Left ventricle myocardium superior (tissue), 1 donor: ENCODE data around the gene SFXN2. TPM values are rescaled to one million over a fixed set of nuclear protein-coding genes. Genes with fewer than 3 reads are reported as not detected.
"Not testable (repeated sequence)": the region's sequence is repeated elsewhere in the genome, so short reads cannot be mapped to it uniquely, and the experiment has no call there.

Experiments used
- ATAC-seq: fragments of 200-7000 bp; cut with Tn5 transposase; one replicate; pipeline ENCODE4 v1.9.1; 2020; ENCODE audit warnings: mild to moderate bottlenecking, moderate library complexity
- DNase-seq: peaks from one replicate; pipeline ENCODE4 v3.0.0-alpha.2; 2020
- intact Hi-C: fragments of 100-400 bp; cut with micrococcal nuclease; formaldehyde crosslinking; loops from one replicate; pipeline ENCODE4 v1.11.0; 2022
- total RNA-seq: library from RNA; stranded (reverse); fragmentation: NEBNext Ultra II Directional; extraction: Animal tissue kit (Norgen Biotek cat#: 25700); gene quantifications from one replicate; pipeline ENCODE4 v1.2.1, GENCODE V29; 2021
- donor health status: DM: no; HTN: yes; CAD: no; lungs with severe emphysema.

The SFXN2 gene
- total RNA-seq, 1 donor from 2014 or later, result 1.5 TPM

DNA sequence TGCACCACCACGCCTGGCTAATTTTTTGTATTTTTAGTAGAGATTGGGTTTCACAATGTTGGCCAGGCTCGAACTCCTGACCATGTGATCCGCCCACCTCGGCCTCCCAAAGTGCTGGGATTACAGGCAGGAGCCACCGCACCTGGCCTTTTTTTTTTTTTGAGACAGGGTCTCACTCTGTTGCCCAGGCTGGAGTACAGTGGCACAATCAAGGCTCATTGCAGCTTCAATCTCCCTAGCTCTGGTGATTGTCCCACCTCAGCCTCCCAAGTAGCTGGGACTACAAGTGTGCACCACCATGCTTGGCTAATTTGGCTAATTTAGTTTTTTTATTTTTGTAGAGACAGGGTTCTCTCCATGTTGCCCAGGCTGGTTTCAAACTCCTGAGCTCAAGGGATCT is 27.9 kb downstream of the SFXN2 start:
- DNase-seq, ATAC-seq: not testable (repeated sequence)
- intact Hi-C loops, result loop anchor here (10.0 kb wide), 1 partner anchor 52 kb away; no protein-coding TSS in a partner anchor

DNA sequence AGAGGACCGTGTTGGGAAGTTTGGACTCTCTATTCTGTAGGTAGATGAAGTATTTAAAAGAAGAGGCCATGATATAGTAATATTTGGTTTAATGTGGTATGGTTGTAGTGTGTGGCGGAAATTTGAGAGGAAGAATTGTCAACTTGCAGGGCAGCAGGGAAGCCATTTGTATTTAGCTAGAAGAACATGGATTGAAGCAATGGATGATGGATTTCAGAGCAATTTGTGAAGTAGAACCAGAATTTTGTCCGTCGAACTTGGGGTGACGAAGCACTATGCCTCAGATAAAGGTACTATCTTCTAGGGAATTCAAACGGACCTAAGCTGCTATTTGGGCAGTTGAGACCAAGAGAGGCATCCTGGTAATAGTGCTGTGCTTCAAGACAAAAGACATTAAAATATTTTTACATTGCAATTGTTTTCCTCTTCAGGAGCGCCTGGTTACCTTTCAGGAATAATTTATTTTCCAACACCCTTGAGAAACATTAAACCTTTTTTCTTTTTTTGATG is 28.7 kb downstream of the SFXN2 start:
- ATAC-seq (no peak), DNase-seq (no peak)
- intact Hi-C loops, result loop anchor here (10.0 kb wide), 1 partner anchor 52 kb away; no protein-coding TSS in a partner anchor

DNA sequence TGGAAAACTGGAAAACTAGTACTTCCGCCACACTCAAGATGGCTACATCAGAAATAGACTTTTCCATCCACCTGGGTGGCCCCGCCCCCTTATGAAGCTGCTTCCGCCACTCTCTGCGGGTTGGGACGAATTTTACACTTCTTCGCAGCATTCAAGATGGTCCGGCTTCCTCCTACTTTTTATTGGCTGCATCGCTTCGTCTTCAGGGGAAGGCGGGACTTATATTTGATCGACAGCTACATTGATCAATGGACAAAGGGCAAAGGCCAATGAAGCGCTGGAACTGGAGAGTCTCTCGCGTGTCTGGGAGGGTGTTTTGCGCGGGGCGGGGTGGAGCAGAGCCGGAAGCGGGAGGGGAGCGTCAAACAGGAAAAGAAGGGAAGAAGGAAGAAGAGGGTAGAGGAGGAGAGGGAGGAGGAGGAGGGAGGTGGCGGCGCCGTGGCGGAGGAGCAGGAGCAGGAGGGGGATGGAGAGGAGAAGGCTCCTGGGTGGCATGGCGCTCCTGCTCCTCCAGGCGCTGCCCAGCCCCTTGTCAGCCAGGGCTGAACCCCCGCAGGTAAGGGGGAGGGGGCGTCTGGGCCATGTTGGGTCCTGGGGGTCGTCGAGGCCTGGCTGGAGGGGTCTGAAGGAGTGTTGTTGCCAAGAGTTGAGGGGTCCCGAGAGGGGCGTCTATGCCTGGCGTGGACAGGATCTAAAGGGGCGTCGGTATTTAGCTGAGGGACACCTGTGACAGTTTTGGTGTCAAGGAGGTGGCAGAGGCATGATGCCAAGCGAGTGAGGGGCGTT is 29.3 kb downstream of the SFXN2 start, which contains the start of gene WBP1L:
TSS of gene WBP1L (plus strand) at position 361 of the 786 bp plus-strand sequence. CDS start at position 467, 106 bp downstream.
- DNase-seq (peak; percentile 96), ATAC-seq (peak; percentile 98)
- intact Hi-C loops, result loop anchor here (10.0 kb wide), 1 partner anchor 51 kb away; no protein-coding TSS in a partner anchor

DNA sequence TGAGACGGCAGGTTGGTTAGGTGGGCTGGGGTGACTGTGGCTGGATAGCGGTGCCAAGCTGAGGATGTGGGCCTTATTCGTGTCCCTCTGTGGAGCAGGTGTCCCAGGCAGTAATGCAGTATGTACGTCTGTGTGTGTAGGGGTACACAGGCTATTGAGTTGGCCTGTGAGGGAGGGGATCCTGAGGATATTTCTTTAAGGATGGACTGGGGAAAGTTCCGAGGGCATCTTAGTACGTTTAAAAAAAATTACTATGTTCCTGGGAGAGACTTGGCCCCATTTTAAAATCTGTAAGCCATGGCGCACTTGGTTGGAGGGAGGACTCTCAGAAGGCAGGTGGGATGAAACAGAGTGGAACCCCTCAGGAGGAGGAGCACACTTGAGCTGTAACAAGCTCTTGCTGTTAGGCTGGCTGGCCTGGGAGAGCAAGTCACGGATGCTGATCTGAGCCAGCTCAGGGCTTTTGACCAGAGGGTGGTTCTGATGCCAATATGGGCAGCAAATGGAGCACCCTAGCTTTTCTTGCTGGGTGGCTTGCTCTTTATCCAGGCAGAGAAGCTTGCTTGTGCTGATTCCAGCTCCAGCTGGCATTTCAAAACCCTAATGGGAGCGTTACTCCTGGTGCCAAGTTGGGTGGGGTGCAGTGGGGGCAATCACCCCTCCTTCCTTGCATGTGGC is 30.1 kb downstream of the SFXN2 start:
- ATAC-seq, result peak; percentile 9
- intact Hi-C loops, result loop anchor here (10.0 kb wide), 1 partner anchor 50 kb away; no protein-coding TSS in a partner anchor
- DNase-seq, result no peak

DNA sequence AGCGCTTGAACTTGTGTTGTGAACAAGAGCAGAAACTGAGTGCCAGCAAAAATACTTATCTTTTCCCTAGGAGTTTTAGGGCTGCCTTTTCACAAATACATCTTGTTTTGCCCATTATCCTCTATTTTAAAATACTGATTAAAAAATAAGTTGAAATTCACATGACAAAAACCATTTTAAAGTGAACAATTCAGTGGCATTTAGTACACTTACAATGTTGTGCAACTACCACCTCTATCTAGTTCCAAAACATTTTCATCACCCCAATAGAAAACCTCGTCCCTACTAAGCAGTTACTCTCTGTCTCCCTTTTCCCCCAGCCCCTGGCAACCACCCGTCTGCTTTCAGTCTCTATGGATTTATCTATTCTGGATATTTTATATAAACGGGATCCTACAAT is 30.7 kb downstream of the SFXN2 start:
- intact Hi-C loops, result loop anchor here (10.0 kb wide), 1 partner anchor 50 kb away; no protein-coding TSS in a partner anchor
- ATAC-seq, result no peak
- no peak for DNase-seq

DNA sequence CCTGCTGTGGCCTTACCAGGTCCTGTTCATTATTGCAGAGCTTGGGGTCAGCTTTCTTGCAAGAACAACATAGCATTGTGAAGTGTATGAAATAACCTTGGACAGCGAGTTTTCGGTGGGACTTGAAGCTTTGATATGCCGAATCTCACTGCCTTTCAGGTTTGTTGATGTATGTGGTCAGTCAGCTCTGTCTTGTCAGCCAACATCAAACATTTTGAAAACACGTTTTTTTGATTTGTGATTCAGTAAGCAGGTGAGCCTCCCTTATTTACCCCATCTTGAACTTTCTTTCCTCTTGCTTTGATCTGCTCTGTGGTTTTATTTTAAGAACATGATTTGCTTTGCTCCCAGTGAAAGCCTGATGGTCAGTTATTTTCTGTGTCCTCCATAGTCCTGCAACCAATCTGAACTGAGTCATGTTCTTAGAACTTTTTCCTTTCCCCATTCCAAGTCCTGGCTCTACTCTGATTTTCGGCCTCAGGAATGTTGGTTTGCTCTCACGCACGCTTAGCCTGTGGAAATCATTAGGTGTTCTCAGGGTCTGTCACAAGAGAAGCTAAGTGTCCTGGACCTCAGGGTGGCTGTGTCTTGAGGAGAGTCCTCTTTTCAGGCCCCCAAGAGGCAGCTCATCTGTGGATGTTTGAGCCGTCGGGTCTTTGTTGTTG is 38.0 kb downstream of the SFXN2 start:
- ATAC-seq (peak; percentile 60), DNase-seq (no peak)
- intact Hi-C loops, result no loop called here

DNA sequence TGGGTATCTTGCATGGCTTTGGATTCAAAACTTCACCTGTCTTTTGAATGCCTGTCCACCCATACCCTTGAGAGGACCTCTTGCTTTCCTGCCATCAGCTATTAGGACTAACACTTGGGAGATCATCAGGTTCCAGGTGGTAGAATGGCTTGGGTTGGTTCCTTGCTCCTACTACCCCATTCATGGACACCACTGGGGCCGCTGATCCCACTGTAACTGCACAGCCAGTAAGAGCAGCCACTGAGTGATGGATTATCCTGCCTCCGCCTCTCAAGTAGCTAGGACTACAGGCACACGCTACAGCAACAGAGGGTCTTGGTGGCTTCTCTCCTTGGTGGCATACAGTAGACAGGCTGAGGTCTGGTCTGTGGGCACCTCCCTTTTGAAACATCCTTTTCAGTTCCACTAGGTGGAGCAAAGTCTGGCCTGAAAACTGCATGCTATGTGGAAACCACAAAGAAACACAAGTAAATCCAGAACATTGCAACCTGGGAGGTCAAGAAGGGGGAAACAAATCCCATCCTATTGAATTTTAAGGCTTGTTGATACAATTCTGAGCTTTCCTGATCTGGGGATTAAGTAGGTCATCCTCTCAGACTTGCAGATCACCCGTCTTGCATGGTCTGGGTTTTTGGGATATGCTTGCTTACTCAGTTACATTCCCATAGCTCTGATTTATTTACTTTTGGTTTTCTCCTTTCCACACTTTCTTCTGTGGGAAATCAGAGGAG is 38.7 kb downstream of the SFXN2 start:
- intact Hi-C loops, result no loop called here
- DNase-seq (no peak), ATAC-seq (peak; percentile 83)

DNA sequence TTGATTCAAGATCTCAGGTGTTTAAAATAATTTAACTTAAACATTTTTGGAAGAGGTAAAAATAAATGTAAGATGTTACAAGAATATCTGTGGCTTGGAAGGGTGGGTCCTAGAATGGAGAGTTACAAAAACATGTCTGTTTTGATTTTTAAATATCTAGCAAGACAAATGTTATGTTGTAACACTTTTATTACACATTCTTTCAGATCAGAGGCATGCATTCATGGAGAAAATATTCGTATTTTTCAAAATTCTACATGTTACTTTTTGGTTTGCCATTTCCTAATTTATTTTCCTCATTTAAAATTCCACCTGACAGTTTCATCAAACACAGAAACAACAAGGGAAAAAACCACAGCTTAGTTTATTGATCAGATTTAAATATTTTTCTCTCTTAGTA is 39.3 kb downstream of the SFXN2 start:
- ATAC-seq (no peak), DNase-seq (no peak)
- intact Hi-C loops, result no loop called here

DNA sequence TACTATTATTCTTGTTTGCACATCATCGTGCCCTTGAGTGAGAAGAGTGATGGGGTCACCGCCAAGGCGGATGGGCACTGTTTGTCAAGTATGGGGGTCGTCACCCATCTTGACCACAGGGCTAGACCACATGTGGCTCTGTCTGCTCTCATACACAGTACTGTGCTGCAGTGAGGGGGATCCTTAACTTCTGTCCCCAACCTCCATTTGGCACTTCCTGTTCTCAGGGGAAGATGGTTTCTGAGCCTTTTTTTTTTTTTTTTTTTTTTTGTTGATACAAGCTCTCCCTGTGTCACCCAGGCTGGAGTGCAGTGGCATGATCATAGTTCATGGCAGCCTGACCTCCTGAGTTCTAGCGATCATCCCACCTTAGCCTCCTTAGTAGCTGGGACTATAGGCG is 42.9 kb downstream of the SFXN2 start:
- DNase-seq (no peak), ATAC-seq (no peak)
- intact Hi-C loops, result no loop called here

DNA sequence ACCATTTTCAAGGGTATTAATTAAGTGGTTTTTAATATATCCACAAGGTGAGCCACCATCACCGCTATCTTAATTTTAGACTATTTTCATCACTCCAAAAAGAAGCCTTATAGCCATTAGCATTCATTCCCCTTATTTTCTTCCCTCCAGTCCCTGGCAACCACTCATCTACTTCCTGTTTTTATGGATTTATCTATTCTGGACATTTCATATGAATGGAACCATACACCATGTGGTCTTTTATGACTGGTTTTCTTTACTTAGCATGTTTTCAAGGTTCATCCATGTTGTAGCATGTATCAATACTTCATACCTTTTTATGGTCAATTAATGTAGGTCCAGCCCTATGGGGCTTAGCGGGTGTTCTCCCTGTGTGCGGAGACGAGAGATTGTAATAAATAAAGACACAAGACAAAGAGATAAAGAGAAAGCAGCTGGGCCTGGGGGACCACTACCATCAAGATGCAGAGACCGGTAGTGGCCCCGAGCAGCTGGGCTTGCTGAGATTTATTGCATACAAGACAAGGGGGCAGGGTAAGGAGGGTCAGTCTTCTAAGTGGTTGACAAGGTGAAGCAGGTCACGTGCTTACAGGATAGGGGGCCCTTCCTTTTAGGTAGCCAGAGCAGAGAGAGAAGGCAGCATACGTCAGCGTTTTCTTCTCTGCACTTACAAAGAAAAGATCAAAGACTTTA is 44.0 kb downstream of the SFXN2 start:
- intact Hi-C loops, result no loop called here
- DNase-seq, result no peak
- ATAC-seq, result no peak

DNA sequence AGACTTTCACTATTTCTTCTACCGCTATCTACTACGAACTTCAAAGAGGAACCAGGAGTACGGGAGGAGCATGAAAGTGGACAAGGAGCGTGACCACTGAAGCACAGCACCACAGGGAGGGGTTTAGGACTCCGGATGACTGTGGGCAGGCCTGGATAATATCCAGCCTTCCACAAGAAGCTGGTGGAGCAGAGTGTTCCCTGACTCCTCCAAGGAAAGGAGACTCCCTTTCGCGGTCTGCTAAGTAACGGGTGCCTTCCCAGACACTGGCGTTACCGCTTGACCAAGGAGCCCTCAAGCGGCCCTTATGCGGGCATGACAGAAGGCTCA is 44.5 kb downstream of the SFXN2 start:
- ATAC-seq, intact Hi-C loops, DNase-seq: not testable (repeated sequence)

DNA sequence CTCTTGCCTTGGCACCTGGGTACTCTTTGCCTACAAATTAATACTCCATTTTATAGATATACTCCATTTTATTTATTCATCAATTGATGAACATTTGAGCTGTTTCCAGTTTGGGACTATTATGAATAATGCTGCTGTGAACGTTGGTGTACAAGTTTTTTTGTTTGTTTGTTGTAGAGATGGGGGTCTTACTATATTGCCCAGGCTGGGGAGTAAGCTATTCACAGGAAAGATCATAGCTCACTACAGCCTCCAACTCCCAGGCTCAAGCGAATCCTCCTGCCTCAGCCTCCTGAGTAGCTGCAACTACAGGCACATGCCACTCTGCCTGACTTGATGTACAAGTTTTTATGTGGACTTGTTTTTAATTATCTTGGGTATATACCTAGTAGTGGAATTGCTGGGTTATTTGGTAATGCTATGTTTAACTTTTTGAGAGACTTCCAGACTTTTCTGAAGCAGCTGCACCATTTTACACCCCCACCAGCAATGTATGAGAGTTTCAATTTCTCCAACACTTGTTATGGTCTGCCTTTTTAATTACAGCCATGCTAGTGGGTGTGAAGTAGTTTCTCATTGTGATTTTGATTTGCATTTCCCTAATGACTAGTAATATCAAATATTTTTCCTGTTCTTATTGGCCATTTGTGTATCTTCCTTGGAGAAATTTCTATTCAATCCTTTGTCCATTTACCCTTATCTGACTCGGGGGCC is 45.2 kb downstream of the SFXN2 start:
- no peak for DNase-seq
- no peak for ATAC-seq
- intact Hi-C loops, result no loop called here

DNA sequence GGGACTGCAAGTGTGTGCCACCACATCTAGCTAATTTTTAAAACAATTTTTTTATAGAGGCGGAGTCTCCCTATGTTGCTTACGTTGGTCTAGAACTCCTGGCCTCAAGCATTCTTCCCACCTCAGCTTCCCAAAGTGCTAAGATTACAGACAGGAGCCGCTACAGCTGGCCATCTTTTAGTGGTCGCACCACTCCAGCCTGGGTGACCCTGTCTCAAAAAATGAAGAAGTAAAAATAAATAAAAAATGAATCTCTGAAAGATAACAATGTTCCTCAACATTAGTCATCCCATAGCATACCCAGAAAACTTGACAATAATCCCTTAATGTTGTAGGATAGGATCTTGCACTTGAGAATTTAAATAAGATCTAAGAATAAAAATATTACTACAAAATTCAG is 47.5 kb downstream of the SFXN2 start:
- DNase-seq (no peak), ATAC-seq (no peak)
- intact Hi-C loops, result no loop called here

DNA sequence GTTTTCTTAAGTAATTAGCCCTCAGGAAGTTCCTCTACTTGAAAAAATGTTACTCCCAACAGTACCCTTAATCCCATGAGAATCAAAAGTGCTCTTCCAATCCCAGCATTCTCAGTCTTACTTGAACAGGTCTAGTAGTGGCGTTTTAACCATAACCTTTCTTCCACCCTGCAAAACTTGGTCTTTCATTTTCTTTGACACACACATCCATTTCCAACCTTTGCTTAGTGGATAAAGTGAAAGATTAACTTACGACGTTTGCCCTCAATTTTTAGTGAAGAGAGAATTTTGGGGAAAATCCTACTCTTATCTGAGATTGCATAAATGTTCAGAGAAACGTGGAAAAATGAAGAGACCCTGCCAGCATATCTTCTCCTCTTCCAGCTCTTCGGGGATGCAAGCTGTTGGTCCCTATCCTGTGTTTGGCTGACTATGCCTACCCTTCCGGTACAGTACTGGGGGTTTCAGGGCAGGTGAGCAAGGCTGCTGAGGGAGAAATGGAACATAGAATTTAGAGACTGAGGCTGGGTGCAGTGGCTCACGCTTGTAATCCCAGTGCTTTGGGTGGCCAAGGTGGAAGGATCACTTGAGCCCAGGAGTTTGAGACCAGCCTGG is 48.1 kb downstream of the SFXN2 start:
- ATAC-seq (peak; percentile 53), DNase-seq (no peak)
- intact Hi-C loops, result no loop called here

DNA sequence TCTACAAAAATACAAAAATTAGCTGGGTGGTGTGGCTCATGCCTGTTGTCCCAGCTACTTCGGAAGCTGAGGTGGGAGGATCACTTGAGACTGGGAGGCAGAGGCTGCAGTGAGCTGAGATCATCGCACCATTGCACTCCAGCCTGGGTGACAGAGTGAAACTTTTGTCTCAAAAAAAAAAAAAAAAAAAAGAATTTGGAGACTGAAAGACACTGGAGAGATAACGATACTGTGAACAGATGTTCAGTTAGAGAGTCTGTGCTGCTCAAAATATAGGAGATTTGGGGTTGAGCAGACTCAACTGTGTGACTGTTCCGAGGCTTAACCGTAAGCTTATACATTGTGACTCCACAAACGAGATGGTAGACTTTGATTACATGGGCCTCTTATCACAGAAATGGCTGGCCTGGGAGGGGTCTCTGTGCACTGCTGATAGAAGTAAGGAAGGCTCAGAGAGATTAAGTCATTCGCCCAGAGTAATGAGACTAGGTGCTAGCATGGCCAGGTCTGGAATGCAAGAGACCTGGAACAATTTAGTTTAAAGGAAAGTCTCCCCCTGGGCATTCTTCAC is 48.7 kb downstream of the SFXN2 start:
- intact Hi-C loops, result no loop called here
- ATAC-seq (peak; percentile 75), DNase-seq (no peak)

DNA sequence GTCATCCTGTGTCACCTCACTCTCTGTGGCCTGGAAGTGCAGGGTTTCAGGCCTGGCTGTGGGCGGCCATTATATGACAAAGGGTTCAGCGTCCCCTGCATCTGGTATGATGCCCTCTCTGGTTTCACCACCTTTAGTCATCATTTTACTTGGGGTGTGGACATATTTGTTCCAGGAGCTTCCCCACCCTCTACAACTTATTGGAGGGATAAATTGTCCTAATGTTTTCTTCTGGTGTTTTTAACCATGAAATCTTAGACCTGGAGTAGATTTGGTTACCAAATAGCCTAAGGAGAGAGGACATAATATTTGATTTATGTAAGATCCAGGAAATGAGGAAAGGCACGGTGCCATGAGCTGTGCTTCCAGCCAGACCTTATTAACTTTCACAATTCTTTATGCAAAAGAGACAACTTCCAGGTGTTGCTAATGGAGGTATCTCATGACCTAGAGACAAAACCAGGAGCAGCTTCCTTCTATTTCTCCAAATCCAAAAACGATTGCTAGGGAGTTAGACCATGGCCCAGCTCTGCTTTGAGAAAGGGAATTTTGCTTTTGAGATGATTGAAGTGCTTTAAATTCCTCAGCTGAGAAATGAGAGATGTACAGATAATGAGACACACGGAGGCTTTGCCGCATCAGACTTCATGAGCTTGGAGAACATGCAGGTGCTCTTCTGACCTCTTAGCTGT is 50.2 kb downstream of the SFXN2 start:
- ATAC-seq (peak; percentile 7), DNase-seq (no peak)
- intact Hi-C loops, result no loop called here

DNA sequence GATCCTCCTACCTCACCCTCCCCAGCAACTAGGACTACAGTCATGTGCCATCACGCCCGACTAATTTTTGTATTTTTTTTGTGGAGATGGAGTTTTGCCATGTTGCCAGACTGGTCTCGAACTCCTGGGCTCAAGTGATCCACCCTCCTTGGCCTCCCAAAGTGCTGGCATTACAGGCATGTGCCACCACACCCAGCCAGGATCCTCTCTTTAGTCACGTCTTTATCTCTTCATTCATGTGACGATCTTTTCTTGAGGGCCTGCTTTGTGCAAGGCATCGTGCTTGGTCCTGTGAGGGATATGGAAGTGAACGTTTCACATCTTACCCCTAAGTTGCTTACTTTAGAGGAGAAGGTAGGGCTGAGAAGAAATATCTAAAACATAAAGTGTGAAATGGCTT is 50.9 kb downstream of the SFXN2 start:
- intact Hi-C loops, result no loop called here
- ATAC-seq, result no peak
- no peak for DNase-seq
